ENCODE results near the gene ACAD10.
"Not testable (repeated sequence)": the region's sequence is repeated elsewhere in the genome, so short reads cannot be mapped to it uniquely, and the experiment has no call there.

ACAD10 gene

GRCh38 chr12:111645433-111645832, 40.4 kb upstream of the ACAD10 start:
- no peak for DNase-seq (ENCODE audit: low read depth, low spot score)
- Histone ChIP-seq H3K4me3 (ENCODE audit: insufficient read length, low read depth) (no peak overlapping the region), H3K9ac (ENCODE audit: insufficient read length, low read depth) (no peak overlapping the region), H3K4me1 (ENCODE audit: insufficient read depth, insufficient read length) (peaks cover 8% of the 10 kb centered on the region), H3K27me3 (ENCODE audit: insufficient read depth, insufficient read length) (no peaks in the 10 kb centered on the region), H3K9me3 (ENCODE audit: insufficient read depth, low read length) (no peaks in the 10 kb centered on the region), H3K36me3 (ENCODE audit: insufficient read depth, insufficient read length, low read length) (peaks cover 64% of the 10 kb centered on the region)
- TF ChIP-seq ZNF274 (IDR thresholded peaks at IDR 0.05; ENCODE audit: low read depth, low read length) (no peak), SUZ12 (IDR thresholded peaks at IDR 0.05; ENCODE audit: extremely low read depth, insufficient read depth, insufficient read length) (no peak), YY1 (IDR thresholded peaks at IDR 0.05; ENCODE audit: insufficient read depth, insufficient read length) (no peak)

GRCh38 chr12:111650912-111651311, 34.9 kb upstream of the ACAD10 start:
- H3K4me1 ChIP-seq (ENCODE audit: insufficient read depth, insufficient read length), result no peaks in the 10 kb centered on the region
- no peaks in the 10 kb centered on the region for H3K9me3 ChIP-seq (ENCODE audit: insufficient read depth, low read length)
- DNase-seq (ENCODE audit: low read depth, low spot score), result no peak
- no peak overlapping the region for H3K4me3 ChIP-seq (ENCODE audit: insufficient read length, low read depth)
- no peak for TF ChIP-seq ZNF274 (IDR thresholded peaks at IDR 0.05; ENCODE audit: low read depth, low read length)
- TF ChIP-seq YY1 (IDR thresholded peaks at IDR 0.05; ENCODE audit: insufficient read depth, insufficient read length), result no peak
- no peak for TF ChIP-seq SUZ12 (IDR thresholded peaks at IDR 0.05; ENCODE audit: extremely low read depth, insufficient read depth, insufficient read length)
- peaks cover 84% of the 10 kb centered on the region for H3K36me3 ChIP-seq (ENCODE audit: insufficient read depth, insufficient read length, low read length)
- H3K9ac ChIP-seq (ENCODE audit: insufficient read length, low read depth), result no peak overlapping the region
- H3K27me3 ChIP-seq (ENCODE audit: insufficient read depth, insufficient read length), result no peaks in the 10 kb centered on the region

- not testable (repeated sequence) for H3K4me1 ChIP-seq (ENCODE audit: insufficient read depth, insufficient read length); H3K4me3 ChIP-seq (ENCODE audit: insufficient read length, low read depth); DNase-seq (ENCODE audit: low read depth, low spot score); H3K9ac ChIP-seq (ENCODE audit: insufficient read length, low read depth); H3K27me3 ChIP-seq (ENCODE audit: insufficient read depth, insufficient read length); H3K9me3 ChIP-seq (ENCODE audit: insufficient read depth, low read length)
- H3K36me3 ChIP-seq (ENCODE audit: insufficient read depth, insufficient read length, low read length), result peaks cover 84% of the 10 kb centered on the region
Observed at GRCh38 chr12:111652530-111652929, 33.3 kb upstream of the ACAD10 start.

- no peak for DNase-seq (ENCODE audit: low read depth, low spot score)
- no peaks in the 10 kb centered on the region for H3K27me3 ChIP-seq (ENCODE audit: insufficient read depth, insufficient read length)
- no peaks in the 10 kb centered on the region for H3K4me1 ChIP-seq (ENCODE audit: insufficient read depth, insufficient read length)
- TF ChIP-seq ZNF274 (IDR thresholded peaks at IDR 0.05; ENCODE audit: low read depth, low read length) (no peak), SUZ12 (IDR thresholded peaks at IDR 0.05; ENCODE audit: extremely low read depth, insufficient read depth, insufficient read length) (no peak), YY1 (IDR thresholded peaks at IDR 0.05; ENCODE audit: insufficient read depth, insufficient read length) (no peak)
- no peak overlapping the region for H3K4me3 ChIP-seq (ENCODE audit: insufficient read length, low read depth)
- H3K36me3 ChIP-seq (ENCODE audit: insufficient read depth, insufficient read length, low read length), result peaks cover 92% of the 10 kb centered on the region
- no peak overlapping the region for H3K9ac ChIP-seq (ENCODE audit: insufficient read length, low read depth)
- H3K9me3 ChIP-seq (ENCODE audit: insufficient read depth, low read length), result no peaks in the 10 kb centered on the region
Observed at GRCh38 chr12:111653596-111653995, 32.3 kb upstream of the ACAD10 start.

GRCh38 chr12:111655356-111655755, 30.5 kb upstream of the ACAD10 start:
- no peak overlapping the region for H3K4me3 ChIP-seq (ENCODE audit: insufficient read length, low read depth)
- H3K36me3 ChIP-seq (ENCODE audit: insufficient read depth, insufficient read length, low read length), result peaks cover 94% of the 10 kb centered on the region
- TF ChIP-seq ZNF274 (IDR thresholded peaks at IDR 0.05; ENCODE audit: low read depth, low read length), result no peak
- no peaks in the 10 kb centered on the region for H3K9me3 ChIP-seq (ENCODE audit: insufficient read depth, low read length)
- DNase-seq (ENCODE audit: low read depth, low spot score), result no peak
- no peaks in the 10 kb centered on the region for H3K27me3 ChIP-seq (ENCODE audit: insufficient read depth, insufficient read length)
- no peak overlapping the region for H3K9ac ChIP-seq (ENCODE audit: insufficient read length, low read depth)
- no peaks in the 10 kb centered on the region for H3K4me1 ChIP-seq (ENCODE audit: insufficient read depth, insufficient read length)

- no peak overlapping the region for H3K9ac ChIP-seq (ENCODE audit: insufficient read length, low read depth)
- H3K27me3 ChIP-seq (ENCODE audit: insufficient read depth, insufficient read length), result no peaks in the 10 kb centered on the region
- H3K36me3 ChIP-seq (ENCODE audit: insufficient read depth, insufficient read length, low read length), result peaks cover 92% of the 10 kb centered on the region
- no peaks in the 10 kb centered on the region for H3K4me1 ChIP-seq (ENCODE audit: insufficient read depth, insufficient read length)
- no peaks in the 10 kb centered on the region for H3K9me3 ChIP-seq (ENCODE audit: insufficient read depth, low read length)
- no peak overlapping the region for H3K4me3 ChIP-seq (ENCODE audit: insufficient read length, low read depth)
- no peak for TF ChIP-seq ZNF274 (IDR thresholded peaks at IDR 0.05; ENCODE audit: low read depth, low read length)
- TF ChIP-seq SUZ12 (IDR thresholded peaks at IDR 0.05; ENCODE audit: extremely low read depth, insufficient read depth, insufficient read length), result no peak
- TF ChIP-seq YY1 (IDR thresholded peaks at IDR 0.05; ENCODE audit: insufficient read depth, insufficient read length), result no peak
- no peak for DNase-seq (ENCODE audit: low read depth, low spot score)
Observed at GRCh38 chr12:111656016-111656415, 29.8 kb upstream of the ACAD10 start.

- Histone ChIP-seq H3K9me3 (ENCODE audit: insufficient read depth, low read length) (no peaks in the 10 kb centered on the region), H3K9ac (ENCODE audit: insufficient read length, low read depth) (no peak overlapping the region), H3K36me3 (ENCODE audit: insufficient read depth, insufficient read length, low read length) (peaks cover 53% of the 10 kb centered on the region), H3K4me3 (ENCODE audit: insufficient read length, low read depth) (no peak overlapping the region), H3K4me1 (ENCODE audit: insufficient read depth, insufficient read length) (peaks cover 2% of the 10 kb centered on the region), H3K27me3 (ENCODE audit: insufficient read depth, insufficient read length) (no peaks in the 10 kb centered on the region)
- TF ChIP-seq ZNF274 (IDR thresholded peaks at IDR 0.05; ENCODE audit: low read depth, low read length) (no peak), YY1 (IDR thresholded peaks at IDR 0.05; ENCODE audit: insufficient read depth, insufficient read length) (no peak), SUZ12 (IDR thresholded peaks at IDR 0.05; ENCODE audit: extremely low read depth, insufficient read depth, insufficient read length) (no peak)
- DNase-seq (ENCODE audit: low read depth, low spot score), result no peak
Observed at GRCh38 chr12:111664499-111664898, 21.4 kb upstream of the ACAD10 start.
